AG08395 (cell line): ENCODE results near the gene NLRP8.
"Not testable (repeated sequence)": the region's sequence is repeated elsewhere in the genome, so short reads cannot be mapped to it uniquely, and the experiment has no call there.

Experiments used
- DNase-seq: peaks from one replicate; pipeline ENCODE4 v3.0.0; 2012; ENCODE audit warnings: mixed read lengths, low spot score

The NLRP8 gene

DNA sequence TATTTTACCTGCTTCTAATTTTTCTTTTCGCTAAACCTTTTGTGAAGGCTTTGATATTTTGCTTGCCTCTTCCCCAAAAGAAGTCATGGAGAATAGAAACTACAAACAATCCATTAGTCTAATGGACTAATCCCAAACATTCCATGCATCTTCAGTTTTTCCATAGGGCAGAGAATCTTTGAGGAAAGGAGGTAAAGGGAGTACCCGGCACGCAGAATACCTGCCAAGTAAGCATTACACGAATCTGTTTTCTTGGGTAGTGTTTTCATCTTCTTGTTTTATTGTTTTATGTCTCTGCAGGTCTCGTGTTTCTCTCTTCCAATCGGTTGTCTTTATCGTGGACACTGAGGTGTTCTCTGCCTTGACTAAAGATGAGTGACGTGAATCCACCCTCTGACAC is at the start of gene NLRP8:
Gene NLRP8 (plus strand): TSS at position 301 of the 400 bp plus-strand sequence.
- no peak for DNase-seq

GRCh38 chr19:55898911-55899310 is 48.7 kb upstream of the NLRP8 start:
- DNase-seq = no peak

DNA sequence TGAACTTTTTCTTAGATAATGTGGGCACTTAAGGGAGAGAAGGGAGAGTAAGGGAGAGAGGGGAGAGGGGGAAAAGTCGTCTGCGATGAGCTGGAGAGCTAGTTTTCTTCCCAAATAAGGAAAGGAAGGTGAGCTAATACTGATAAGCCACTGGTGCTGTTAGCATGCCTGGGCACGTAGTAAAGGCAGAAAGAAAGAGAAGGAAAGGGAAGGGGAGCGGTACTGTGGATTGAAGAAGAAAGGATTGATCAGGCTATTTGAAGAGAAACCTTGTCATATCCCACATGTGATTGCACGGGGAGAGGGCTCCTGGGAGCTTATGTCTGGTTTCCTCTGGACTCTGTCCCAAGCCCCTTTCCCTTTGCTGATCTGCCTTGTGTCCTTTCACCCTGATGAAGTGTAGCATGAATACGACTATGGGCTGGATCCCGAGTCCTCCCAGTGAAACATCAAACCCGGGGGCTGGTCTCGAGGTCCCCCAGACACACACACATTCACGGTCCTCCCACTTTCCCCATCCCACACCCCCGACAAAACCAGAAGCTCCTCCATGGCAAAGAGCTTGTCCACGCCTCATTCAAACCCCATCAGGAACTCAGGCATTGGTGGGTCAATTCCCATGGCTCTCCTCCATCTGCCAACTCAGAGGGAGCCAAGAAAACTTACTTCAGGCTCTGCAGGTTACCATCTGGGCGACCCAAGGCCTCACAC is 46.1 kb upstream of the NLRP8 start:
- DNase-seq = no peak

DNA sequence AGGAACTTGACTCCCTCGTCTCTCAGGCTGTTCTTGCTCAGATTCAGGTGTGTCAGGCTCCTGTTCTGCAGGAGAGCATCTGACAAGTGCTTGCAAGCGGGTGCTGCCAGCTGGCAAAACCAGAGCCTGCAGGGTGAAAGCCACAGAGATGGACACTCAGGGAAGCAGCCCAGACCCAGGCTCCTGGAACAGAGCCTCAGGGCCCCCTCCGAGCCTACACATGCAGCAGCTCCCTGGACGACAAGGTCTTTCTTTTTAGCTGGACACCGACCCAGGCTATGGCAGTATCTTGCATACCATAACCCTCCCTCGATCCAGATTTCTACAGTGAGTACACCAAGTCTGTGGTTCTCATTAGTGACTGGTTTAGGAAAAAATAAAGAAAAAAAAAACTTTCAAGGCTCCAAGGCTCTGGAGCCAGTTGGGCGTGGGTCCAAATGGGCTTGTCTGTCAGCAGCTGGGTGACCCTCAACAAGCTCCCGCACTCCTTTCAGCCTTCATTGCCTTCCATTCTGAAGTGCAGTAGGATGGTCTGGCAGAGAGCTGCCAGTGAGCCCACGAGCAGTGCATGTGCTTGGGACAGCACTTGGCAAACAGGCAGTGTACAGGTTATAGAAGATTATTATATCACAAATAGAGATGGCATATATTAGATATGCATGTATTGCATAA is 45.4 kb upstream of the NLRP8 start:
- no peak for DNase-seq

DNA sequence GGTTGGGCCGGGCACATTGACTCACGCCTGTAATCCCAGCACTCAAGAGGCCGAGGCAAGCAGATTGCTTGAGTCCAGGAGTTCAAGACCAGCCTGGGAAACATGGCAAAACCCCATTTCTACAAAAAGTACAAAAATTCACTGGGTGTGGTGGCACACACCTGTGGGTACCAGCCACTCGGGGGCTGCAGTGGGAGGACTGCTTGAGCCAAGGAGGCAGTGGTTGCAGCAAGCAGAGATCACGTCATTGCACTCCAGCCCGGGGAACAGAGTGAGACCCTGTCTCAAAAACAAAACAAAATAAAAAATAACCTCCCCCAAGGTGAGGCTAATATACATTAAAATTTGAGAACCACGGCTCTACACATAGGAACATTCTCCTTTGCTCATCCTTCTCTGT is 40.3 kb upstream of the NLRP8 start:
- no peak for DNase-seq

- no peak for DNase-seq
Observed at GRCh38 chr19:55907746-55908145, 39.9 kb upstream of the NLRP8 start.

DNA sequence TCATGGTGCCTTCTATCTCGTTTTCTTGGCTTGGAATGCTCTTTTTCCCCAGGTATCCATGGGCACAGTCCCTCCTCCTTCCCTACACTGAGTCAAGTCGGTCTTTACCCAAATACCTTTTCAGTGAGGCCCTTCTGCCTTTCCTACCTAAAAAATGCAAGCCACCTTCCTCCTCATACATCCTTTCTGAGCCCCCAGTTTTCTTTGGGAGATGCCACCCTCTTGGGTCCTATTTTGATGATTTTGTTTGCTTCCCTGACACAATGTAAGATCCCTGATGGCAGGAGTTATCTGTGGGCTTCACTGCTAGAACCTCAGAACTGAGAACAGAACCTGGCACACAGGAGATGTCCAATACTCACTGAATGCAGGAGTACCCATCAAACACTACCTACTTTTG is 37.8 kb upstream of the NLRP8 start:
- no peak for DNase-seq

- no peak for DNase-seq
Observed at GRCh38 chr19:55912916-55913315, 34.7 kb upstream of the NLRP8 start.

- no peak for DNase-seq
Observed at GRCh38 chr19:55913643-55914268, 33.9 kb upstream of the NLRP8 start.

GRCh38 chr19:55923556-55923955 is 24.1 kb upstream of the NLRP8 start:
- no peak for DNase-seq

DNA sequence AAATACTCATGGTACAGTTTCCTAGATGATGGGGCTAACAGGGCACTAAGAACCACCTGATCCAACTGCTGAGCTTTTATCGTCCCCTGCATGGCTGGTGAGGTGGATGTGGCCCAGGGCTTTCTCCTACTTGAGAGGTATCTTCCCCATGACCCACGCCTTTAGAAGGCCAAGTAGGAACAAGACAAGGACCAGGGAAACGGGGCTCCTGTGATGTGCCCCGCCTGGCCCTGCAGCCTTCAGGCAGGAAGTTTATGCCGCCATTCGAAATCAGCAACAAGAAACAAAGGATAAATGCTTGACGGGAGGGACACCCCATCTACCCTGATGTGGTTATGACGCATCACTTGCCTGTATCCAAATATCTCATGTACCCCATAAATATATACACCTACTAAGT is 19.6 kb upstream of the NLRP8 start:
- no peak for DNase-seq

DNA sequence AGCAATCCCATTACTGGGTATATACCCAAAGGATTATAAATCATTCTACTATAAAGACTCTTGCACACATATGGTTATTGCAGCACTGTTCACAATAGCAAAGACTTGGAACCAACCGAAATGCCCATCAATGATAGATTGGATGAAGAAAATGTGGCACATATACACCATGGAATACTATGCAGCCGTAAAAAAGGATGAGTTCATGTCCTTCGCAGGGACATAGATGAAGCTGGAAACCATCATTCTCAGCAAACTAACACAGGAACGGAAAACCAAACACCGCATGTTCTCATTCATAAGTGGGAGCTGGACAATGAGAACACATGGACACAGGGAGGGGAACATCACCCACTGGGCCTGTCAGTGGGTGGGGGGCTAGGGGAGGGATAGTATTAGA is 18.4 kb upstream of the NLRP8 start:
- not testable (repeated sequence) for DNase-seq

- no peak for DNase-seq
Observed at GRCh38 chr19:55930996-55931515, 16.6 kb upstream of the NLRP8 start.

- no peak for DNase-seq
Observed at GRCh38 chr19:55931936-55932386, 15.7 kb upstream of the NLRP8 start, which contains the start of gene NLRP13. NLRP13 (minus strand) TSS chr19:55932336; CDS start chr19:55932311, 25 bp downstream.

GRCh38 chr19:55935206-55935605 is 12.4 kb upstream of the NLRP8 start:
- DNase-seq = no peak

DNA sequence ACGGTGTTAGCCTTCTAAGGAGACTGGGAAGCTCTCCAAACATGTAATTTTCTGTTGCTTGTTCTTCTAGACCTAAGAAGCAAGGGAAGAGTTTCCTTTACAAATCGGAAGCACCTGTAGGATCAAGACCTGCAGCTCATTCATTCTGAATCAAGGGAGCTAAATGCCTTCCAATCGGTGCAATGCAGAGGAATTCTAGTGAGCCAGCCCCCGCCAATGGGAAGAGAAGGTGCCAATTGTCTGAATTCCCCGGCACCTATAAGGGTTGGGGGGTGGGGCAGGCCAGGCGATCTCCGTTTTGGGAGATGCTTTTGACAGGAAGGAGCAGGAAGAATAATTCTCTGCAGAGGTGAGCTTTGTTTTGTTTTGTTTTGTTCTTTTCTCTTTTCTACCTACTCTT is 8.4 kb upstream of the NLRP8 start:
- no peak for DNase-seq

GRCh38 chr19:55940306-55940705 is 7.3 kb upstream of the NLRP8 start:
- no peak for DNase-seq

DNA sequence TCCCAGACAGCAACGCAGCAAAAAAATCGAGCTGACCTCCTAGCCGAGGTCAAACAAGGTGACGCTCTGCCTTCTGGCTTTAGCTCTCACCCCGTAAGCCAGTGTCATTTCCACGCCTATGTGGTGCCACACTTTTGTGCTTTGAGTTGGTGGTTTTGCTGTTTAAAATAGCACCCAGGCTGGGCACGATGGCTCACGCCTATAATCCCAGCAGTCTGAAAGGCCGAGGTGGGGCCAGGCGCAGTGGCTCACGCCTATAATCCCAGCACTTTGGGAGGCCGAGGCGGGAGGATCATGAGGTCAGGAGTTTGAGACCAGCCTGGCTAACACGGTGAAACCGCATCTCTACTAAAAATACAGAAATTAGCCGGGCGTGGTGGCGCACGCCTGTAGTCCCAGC is 2.9 kb downstream of the NLRP8 start:
- DNase-seq = not testable (repeated sequence)

DNA sequence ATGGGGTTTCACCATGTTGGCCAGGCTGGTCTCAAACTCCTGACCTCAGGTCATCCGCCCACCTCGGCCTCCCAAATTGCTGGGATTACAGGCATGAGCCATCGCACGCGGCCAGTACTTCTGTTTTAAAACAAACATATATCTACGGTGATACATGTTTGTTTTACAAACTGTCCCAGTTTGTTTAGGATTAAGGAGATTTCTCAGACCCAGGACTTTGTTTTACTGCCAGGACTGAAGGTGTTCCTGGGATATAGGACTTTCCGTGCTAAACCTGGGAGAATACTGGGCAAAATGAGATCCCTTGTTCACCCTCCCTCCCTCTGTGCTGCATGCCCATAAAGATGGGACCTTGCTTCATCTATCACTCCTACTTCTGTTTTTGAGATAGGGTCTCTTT is 8.8 kb downstream of the NLRP8 start:
- no peak for DNase-seq

- DNase-seq = no peak
Observed at GRCh38 chr19:55958356-55958755, 10.7 kb downstream of the NLRP8 start.

GRCh38 chr19:55959996-55960675 is 12.5 kb downstream of the NLRP8 start:
- DNase-seq = no peak

DNA sequence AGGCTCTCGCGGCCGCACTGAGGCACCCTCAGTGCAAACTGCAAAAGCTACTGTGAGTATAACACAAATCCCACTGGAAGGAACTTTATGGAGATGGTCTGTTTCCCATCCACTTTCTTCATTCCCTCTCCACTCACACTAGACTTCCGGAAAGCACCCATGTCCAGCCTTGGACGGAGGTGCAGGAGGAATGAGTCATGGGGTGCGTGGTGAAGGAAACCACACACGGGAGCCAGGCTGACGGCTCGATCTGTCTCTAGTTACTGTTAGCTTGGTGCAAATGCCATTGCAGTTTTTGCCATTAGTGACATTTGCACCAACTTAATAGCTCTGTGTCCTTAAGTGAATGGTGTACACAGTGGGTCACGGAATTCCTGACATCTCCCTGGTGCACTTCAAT is 14.6 kb downstream of the NLRP8 start:
- no peak for DNase-seq
